SHP77 (cell line): ENCODE results near the gene CDH13.

Experiments
- DNase-seq, 2 experiments: peaks; one replicate each; lab custom pipeline; 2025; lab: John Stamatoyannopoulos, UW

The CDH13 gene

DNA sequence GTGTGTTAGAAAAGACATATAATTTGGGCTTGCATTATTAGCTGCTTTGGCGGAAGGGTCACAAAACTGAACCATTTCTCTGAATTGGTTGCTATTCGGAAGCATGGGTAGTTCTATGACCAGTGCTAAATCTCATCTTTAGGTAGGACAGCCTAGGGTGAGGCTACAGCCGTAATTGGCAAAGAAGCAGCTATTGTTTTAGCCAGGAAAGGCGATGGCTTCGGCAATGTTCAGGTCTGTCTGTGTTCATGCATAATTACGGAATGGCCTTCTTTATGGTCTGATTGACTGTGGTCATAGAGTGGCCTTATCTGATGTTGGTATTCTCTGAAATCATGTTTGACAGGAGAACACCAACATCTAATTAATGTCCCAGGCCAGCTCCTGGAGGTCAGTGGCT, 812.6 kb downstream of the CDH13 start:
- no peak for DNase-seq

- peak in 1 of 2 experiments; percentile 5 for DNase-seq
Measured at GRCh38 chr16:83441517-83441916, 814.7 kb downstream of the CDH13 start.

GRCh38 chr16:83443972-83444371, 817.2 kb downstream of the CDH13 start:
- DNase-seq, result no peak

GRCh38 chr16:83447560-83447959, 820.8 kb downstream of the CDH13 start:
- no peak for DNase-seq

DNA sequence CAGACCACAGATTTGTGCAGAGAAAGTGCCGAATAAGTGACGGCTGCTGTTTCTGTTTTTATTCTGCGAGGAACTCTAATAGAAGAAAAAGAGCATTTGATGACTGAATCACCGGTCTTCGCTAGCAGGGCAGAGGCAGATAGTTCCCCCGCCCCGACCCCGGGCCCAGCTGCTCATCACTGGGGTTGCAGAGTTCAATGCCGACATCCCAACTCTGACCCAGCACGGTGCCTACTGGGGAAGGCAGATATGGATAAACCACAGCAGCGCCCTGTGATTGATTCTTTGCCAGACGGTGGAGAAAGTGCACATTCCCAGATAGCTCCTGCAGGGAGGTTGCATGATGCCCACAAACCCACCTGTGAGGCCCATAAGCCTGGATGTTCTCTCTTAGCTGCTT, 823.1 kb downstream of the CDH13 start:
- no peak for DNase-seq

- DNase-seq, result no peak
Measured at GRCh38 chr16:83453977-83454376, 827.2 kb downstream of the CDH13 start.

- no peak for DNase-seq
Measured at GRCh38 chr16:83455716-83456115, 828.9 kb downstream of the CDH13 start.

GRCh38 chr16:83456934-83457333, 830.2 kb downstream of the CDH13 start:
- no peak for DNase-seq

DNA sequence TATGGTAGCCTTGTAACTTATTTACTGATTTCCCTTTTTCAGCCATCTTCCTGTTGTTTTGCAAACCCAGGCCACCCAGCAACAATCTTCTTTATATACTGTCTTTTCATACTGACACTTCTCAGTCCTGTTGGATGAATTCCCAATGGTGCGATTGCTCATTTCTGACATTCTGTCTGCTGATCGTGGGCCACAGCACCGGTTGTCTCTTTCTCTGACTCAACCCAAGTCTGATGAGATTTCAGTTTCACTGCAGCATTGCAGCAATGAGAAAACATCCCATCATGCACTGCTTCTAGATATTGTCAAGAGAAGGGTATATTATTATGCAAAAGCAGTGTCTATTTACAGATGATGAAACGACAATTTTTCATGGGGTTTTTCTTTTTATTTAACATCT, 831.8 kb downstream of the CDH13 start:
- no peak for DNase-seq

GRCh38 chr16:83464991-83465390, 838.2 kb downstream of the CDH13 start:
- DNase-seq, result no peak

DNA sequence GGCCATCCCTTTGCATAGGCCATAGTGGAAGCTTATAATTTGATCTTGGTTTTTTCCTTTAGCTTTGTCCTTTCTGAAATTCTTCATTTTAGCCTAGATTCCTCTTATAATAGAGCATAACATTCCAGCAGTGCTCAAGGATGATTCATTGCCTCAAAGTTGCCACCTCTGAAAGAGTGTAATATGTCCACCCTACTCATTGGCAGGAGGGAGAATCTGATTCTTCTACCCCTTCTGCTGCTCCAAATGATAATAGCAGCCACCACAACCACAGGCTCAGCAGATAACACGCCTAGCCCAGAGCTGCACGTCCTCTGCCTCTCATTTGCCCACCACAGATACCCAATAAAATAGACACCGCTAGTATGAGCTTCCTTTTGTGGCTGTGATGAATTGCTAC, 843.6 kb downstream of the CDH13 start:
- DNase-seq, result no peak

DNA sequence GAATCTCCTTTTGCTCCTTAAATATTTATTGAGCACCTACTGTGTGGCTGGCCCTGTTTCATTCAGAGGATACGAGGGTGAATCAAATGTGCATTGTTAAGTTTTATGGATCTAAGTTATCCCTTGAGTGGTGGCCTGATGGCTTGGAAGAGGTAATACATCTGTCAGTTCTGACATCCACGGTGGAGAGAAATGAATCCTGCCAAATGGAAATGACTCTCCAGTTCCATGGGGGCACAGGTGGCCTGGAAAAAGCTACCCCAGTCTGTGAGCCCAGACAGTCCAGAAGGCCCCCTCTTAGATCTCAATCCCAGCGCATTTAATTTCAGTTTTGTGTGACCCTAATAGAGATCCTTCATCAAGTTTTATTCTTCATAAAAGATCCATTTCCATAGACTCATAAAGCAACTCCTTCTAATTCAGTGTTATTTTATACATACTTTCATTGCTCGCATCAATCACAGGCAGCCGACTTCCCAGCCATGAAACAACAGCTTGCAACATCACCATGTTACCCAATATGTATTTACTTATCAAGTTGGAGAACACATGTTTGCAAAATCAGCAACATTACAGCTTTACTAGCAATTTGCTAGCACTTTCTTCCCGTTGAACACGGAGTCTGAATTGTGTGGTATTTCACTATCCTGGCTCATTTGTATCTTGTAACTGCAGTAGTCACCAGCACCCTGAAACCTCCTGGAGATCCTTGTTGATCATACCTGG, 846.2 kb downstream of the CDH13 start:
- no peak for DNase-seq

- DNase-seq, result no peak
Measured at GRCh38 chr16:83473926-83474650, 847.3 kb downstream of the CDH13 start.

- DNase-seq, result peak; percentile 2 to 9
Measured at GRCh38 chr16:83475108-83475507, 848.3 kb downstream of the CDH13 start.

GRCh38 chr16:83481589-83481988, 854.8 kb downstream of the CDH13 start:
- DNase-seq, result no peak

- no peak for DNase-seq
Measured at GRCh38 chr16:83482545-83483162, 855.9 kb downstream of the CDH13 start.

DNA sequence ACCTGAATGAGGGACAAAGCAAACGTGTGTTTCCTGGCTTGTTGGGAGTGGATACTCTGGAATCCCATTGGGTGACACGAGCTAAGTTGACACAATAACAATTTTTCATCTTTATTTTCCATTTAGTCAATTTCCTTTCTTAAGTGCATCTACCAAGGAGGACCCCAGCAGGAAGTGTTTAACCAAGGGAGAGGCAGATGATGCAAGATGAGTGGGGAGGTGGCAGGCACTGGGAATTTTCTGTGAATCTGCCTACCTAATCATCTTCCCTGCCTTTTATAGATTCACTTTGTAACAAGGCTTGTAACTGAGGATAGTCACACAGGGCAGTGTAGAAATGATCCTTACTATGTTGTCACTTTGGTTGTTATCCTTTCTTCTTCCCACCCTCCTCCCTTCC, 863.3 kb downstream of the CDH13 start:
- no peak for DNase-seq

DNA sequence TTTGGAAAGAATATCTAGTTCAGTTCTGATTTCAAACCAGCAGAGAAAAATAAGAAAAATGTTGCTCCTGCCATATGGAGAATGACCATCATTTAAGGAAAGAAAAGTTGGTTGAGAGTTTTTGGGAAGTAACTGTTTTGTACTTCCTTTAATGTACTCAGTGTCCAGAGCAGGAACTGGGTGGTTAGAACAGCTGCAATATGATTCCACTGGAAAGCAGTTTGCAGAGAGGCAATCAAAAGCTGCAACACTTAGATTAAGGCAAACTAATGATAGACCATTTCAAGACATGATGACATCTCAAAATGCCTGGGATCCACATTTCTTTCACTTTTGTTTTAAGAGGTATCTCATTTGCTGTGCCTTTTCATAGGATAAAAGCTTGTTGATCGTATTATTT, 867.7 kb downstream of the CDH13 start:
- DNase-seq, result no peak

GRCh38 chr16:83501481-83501880, 874.7 kb downstream of the CDH13 start:
- no peak for DNase-seq

DNA sequence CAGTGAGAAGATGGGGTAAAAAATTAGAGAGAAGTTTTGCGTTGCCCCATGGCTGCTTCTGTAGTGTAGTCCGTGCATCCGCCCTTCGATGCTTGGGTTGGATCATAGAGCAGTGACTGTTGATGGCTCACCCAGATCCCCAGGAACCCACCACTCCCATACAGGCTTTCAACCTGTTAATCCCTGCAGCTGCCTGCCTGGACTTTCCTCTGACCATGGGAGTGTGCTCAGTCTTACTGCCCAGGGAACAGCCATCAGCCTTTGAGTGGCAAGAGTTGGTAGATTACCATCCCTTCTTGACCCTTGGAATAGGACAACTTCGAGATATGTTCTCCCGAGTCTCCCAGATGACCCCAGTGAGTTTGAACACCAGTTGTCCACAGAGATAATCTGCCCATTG, 881.5 kb downstream of the CDH13 start:
- DNase-seq, result no peak

GRCh38 chr16:83509316-83509715, 882.5 kb downstream of the CDH13 start:
- DNase-seq, result no peak

GRCh38 chr16:83510906-83511305, 884.1 kb downstream of the CDH13 start:
- DNase-seq, result no peak
